Tibial nerve (tissue), 4 donors: ENCODE results near the gene IL17F.

Source experiments
- EP300 ChIP-seq, 2 donors: sonication (generic); formaldehyde crosslinking; IDR thresholded peaks; one replicate each; pipeline ENCODE4 v1.6.1; 2017; ENCODE audit warnings: antibody characterized with exemption in 2 of 2, mild to moderate bottlenecking in 1 of 2
- POLR2A ChIP-seq, 2 donors: fragments of 450-650 bp; IDR thresholded peaks; one replicate each; pipeline ENCODE4 v1.6.1; 2017; ENCODE audit warnings: antibody characterized with exemption in 2 of 2, mild to moderate bottlenecking in 2 of 2, moderate library complexity in 2 of 2
- TF ChIP-seq, protein P1 (sequence below), 5 experiments: fragments of 200-600 bp in 3 of 5; fragments of 450-650 bp in 2 of 5; sonication (generic) in 3 of 5; IDR thresholded peaks; one replicate each; pipeline ENCODE4 v1.5.1; 2016 to 2019; ENCODE audit warnings: antibody characterized with exemption in 5 of 5, mild to moderate bottlenecking in 3 of 5, moderate library complexity in 2 of 5

DNA sequence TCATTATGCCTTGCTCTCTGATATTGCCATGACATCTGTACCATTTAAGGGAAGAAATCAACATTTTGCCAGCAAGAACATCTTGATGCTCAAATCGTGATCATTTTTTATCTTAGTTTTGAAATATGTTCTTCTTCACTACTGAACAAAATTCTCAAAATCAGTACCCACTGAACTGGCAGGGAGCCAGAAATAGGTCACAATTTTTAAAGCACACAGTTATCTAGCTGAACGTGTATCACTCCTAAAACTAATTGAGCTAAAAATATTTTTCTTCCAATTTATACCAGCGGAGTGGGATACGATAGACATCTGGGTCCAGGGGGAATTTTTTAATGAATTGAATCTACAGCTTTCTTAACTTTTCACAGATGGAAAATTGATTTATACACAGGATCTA lies 11.3 kb downstream of the IL17F start:
- TF ChIP-seq POLR2A (IDR thresholded peaks at IDR 0.05) (no peak), EP300 (IDR thresholded peaks at IDR 0.05) (no peak)
- TF ChIP-seq, protein P1, sequence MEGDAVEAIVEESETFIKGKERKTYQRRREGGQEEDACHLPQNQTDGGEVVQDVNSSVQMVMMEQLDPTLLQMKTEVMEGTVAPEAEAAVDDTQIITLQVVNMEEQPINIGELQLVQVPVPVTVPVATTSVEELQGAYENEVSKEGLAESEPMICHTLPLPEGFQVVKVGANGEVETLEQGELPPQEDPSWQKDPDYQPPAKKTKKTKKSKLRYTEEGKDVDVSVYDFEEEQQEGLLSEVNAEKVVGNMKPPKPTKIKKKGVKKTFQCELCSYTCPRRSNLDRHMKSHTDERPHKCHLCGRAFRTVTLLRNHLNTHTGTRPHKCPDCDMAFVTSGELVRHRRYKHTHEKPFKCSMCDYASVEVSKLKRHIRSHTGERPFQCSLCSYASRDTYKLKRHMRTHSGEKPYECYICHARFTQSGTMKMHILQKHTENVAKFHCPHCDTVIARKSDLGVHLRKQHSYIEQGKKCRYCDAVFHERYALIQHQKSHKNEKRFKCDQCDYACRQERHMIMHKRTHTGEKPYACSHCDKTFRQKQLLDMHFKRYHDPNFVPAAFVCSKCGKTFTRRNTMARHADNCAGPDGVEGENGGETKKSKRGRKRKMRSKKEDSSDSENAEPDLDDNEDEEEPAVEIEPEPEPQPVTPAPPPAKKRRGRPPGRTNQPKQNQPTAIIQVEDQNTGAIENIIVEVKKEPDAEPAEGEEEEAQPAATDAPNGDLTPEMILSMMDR (IDR thresholded peaks at IDR 0.05) = no peak
